B cell (primary cell): ENCODE measurements around the gene OR52B2. TPM values are rescaled to one million over a fixed set of nuclear protein-coding genes. Genes with fewer than 3 reads are reported as not detected.

ENCODE experiments used
- ATAC-seq: fragments of 200-7000 bp; cut with Tn5 transposase; one replicate; pipeline ENCODE4 v1.10.0; 2021; ENCODE audit warnings: low read depth, mild to moderate bottlenecking, moderate number of reproducible peaks, moderate library complexity
- CTCF ChIA-PET: fragments of 350-600 bp; sonication (Branson Sonifier 250); formaldehyde crosslinking; loops from one replicate; lab custom pipeline; 2021; ENCODE audit warnings: antibody characterized with exemption, inconsistent platforms; lab: Charles Lee
- POLR2A ChIA-PET: fragments of 350-600 bp; sonication (Branson Sonifier 250); formaldehyde crosslinking; loops from one replicate; lab custom pipeline; 2021; ENCODE audit warnings: antibody characterized with exemption; lab: Charles Lee
- DNase-seq: peaks from one replicate; pipeline ENCODE4 v3.0.0; 2013
- H2AFZ ChIP-seq: 2 replicates; pipeline ENCODE4 v1.6.1; 2012; ENCODE audit warnings: mild to moderate bottlenecking, low read depth, low read length; ENCODE audit not compliant: insufficient read depth, poor library complexity, severe bottlenecking
- H3K27ac ChIP-seq, 2 donors: 1 replicate in 1 of 2; 2 replicates in 1 of 2; pipeline ENCODE4 v1.5.1; 2012 to 2013; ENCODE audit warnings: low read length in 2 of 2, mild to moderate bottlenecking in 2 of 2, moderate library complexity in 1 of 2
- H3K27me3 ChIP-seq, 4 experiments: fragments of 200-600 bp in 1 of 4; sonication (generic) in 1 of 4; replicated peaks in 1 of 4; 1 replicate in 2 of 4; 2 replicates in 2 of 4; pipeline versions ENCODE4 v1.6.1 to v1.7.0; 2013 to 2016; ENCODE audit warnings: low read length in 3 of 4, mild to moderate bottlenecking in 2 of 4, mixed read lengths in 1 of 4, moderate library complexity in 1 of 4; ENCODE audit not compliant: insufficient read depth in 4 of 4, control insufficient read depth in 3 of 4; ENCODE audit errors: control extremely low read depth in 1 of 4
- H3K36me3 ChIP-seq, 2 experiments: replicated peaks in 1 of 2; 1 replicate in 1 of 2; 2 replicates in 1 of 2; pipeline versions ENCODE4 v1.6.1 to v1.7.1; 2013; ENCODE audit warnings: low read length in 1 of 2; ENCODE audit not compliant: insufficient read depth in 2 of 2, control insufficient read depth in 1 of 2; ENCODE audit errors: control extremely low read depth in 1 of 2, extremely low read depth in 1 of 2
- H3K4me1 ChIP-seq, 2 donors: fragments of 200-600 bp in 1 of 2; sonication (generic) in 1 of 2; 1 replicate in 1 of 2; 2 replicates in 1 of 2; pipeline versions ENCODE4 v1.5.1 to v1.6.1; 2013 to 2017; ENCODE audit warnings: low read length in 2 of 2; ENCODE audit not compliant: control insufficient read depth in 2 of 2, insufficient read depth in 2 of 2
- H3K4me2 ChIP-seq: replicated peaks from 2 replicates; pipeline ENCODE3; 2012; ENCODE audit warnings: mild to moderate bottlenecking, low read depth, low read length; ENCODE audit not compliant: poor library complexity, severe bottlenecking
- H3K4me3 ChIP-seq, 5 experiments: fragments of 200-600 bp in 1 of 5; sonication (generic) in 1 of 5; 1 replicate in 3 of 5; 2 replicates in 2 of 5; pipeline versions ENCODE4 v1.5.1 to v1.7.0; 2011 to 2016; ENCODE audit warnings: low read length in 4 of 5, mild to moderate bottlenecking in 4 of 5, low read depth in 2 of 5, control low read depth in 1 of 5, moderate library complexity in 1 of 5; ENCODE audit not compliant: insufficient read depth in 1 of 5; ENCODE audit errors: control extremely low read depth in 1 of 5, extremely low read depth in 1 of 5
- H3K79me2 ChIP-seq: fragments of 200-600 bp; sonication (generic); one replicate; pipeline ENCODE4 v1.6.0; 2016; ENCODE audit warnings: low read length; ENCODE audit not compliant: control insufficient read depth, insufficient read depth
- H3K9ac ChIP-seq: fragments of 200-600 bp; sonication (generic); 2 replicates; pipeline ENCODE4 v1.6.1; 2017; ENCODE audit warnings: mild to moderate bottlenecking, low read length, moderate library complexity
- H3K9me3 ChIP-seq, 3 donors: one replicate each; pipeline versions ENCODE4 v1.6.1 to v1.7.1; 2013; ENCODE audit warnings: low read length in 2 of 3; ENCODE audit not compliant: control insufficient read depth in 2 of 3, insufficient read depth in 1 of 3; ENCODE audit errors: control extremely low read depth in 1 of 3
- H4K20me1 ChIP-seq: 2 replicates; pipeline ENCODE4 v1.6.0; 2012; ENCODE audit warnings: mild to moderate bottlenecking, low read length; ENCODE audit not compliant: insufficient read depth, control insufficient read depth, poor library complexity, severe bottlenecking
- H3K27ac Mint-ChIP-seq: one replicate; pipeline ENCODE4 v1.8.0; 2021; ENCODE audit warnings: mixed read lengths
- H3K27me3 Mint-ChIP-seq: one replicate; pipeline ENCODE4 v1.8.0; 2021; ENCODE audit warnings: mixed read lengths
- H3K4me1 Mint-ChIP-seq: one replicate; pipeline ENCODE4 v1.8.0; 2021; ENCODE audit warnings: mixed read lengths
- H3K4me3 Mint-ChIP-seq: one replicate; pipeline ENCODE4 v1.8.0; 2021; ENCODE audit warnings: mixed read lengths
- H3K9me3 Mint-ChIP-seq: one replicate; pipeline ENCODE4 v1.8.0; 2022; ENCODE audit warnings: mixed read lengths; ENCODE audit not compliant: insufficient read depth
- CTCF ChIP-seq: fragments of 200-600 bp; IDR thresholded peaks from one replicate; pipeline ENCODE4 v1.8.0; 2022; ENCODE audit warnings: antibody characterized with exemption, mild to moderate bottlenecking
- EZH2 ChIP-seq: IDR thresholded peaks from 2 replicates; pipeline ENCODE4 v1.6.1; 2012; ENCODE audit warnings: borderline replicate concordance, low read depth, mild to moderate bottlenecking, moderate library complexity, low read length; ENCODE audit not compliant: insufficient read depth, poor library complexity, severe bottlenecking
- WGBS: methylation state at CpG from one replicate; pipeline ENCODE4 v1.1.5; 2013; ENCODE audit warnings: missing lambda C conversion rate; ENCODE audit not compliant: insufficient coverage; 5-methylcytosine and 5-hydroxymethylcytosine counted together
- intact Hi-C: fragments of 100-400 bp; cut with micrococcal nuclease; formaldehyde crosslinking; loops from one replicate; pipeline ENCODE4 v1.10.0; 2022
- polyA plus RNA-seq: library from polyadenylated mRNA; depleted of rRNA; stranded (reverse); fragments of >200 nt; gene quantifications from 2 replicates; pipeline ENCODE4 v1.2.3, GENCODE V29; 2012
- total RNA-seq, 2 donors: library from RNA; stranded (reverse); fragments of 120-200 nt in 1 of 2; gene quantifications; 1 replicate in 1 of 2; 2 replicates in 1 of 2; pipeline versions ENCODE4 v1.2.3 to v1.2.4, GENCODE V29; 2013 to 2022

Gene OR52B2
- total and polyA plus RNA-seq, 2 donors (not counting 1 experiment from before 2014, with no cell fraction given), result not detected

GRCh38 chr11:6129011-6129410 is 41.1 kb downstream of the OR52B2 start:
- Histone ChIP-seq H2AFZ (no peak overlapping the region), H3K27me3 (peaks cover 0 to under 1% (median 0%) of the 10 kb centered on the region in 4 experiments), H3K9ac (no peak overlapping the region), H3K9me3 (no peaks in the 10 kb centered on the region), H3K4me1 (no peaks in the 10 kb centered on the region), H3K4me3 (no peak overlapping the region), H3K4me2 (no peak overlapping the region), H3K79me2 (no peaks in the 10 kb centered on the region), H4K20me1 (no peaks in the 10 kb centered on the region), H3K36me3 (no peaks in the 10 kb centered on the region), H3K27ac (no peak overlapping the region)
- Mint-ChIP-seq H3K27me3 (peaks cover 11% of the 10 kb centered on the region), H3K4me3 (no peak overlapping the region), H3K27ac (no peak overlapping the region), H3K9me3 (no peaks in the 10 kb centered on the region), H3K4me1 (no peaks in the 10 kb centered on the region)
- TF ChIP-seq EZH2 (no peak), CTCF (no peak)
- ChIA-PET POLR2A (no interaction called here), CTCF (no interaction called here)
- 89% methylated on average over 1 of the region's 1 CpG for WGBS
- intact Hi-C loops, result no loop called here
- ATAC-seq (no peak), DNase-seq (no peak)

- Histone ChIP-seq H2AFZ (no peak overlapping the region), H3K27me3 (no peaks in the 10 kb centered on the region), H3K9me3 (no peaks in the 10 kb centered on the region), H3K79me2 (no peaks in the 10 kb centered on the region), H3K27ac (no peak overlapping the region), H4K20me1 (no peaks in the 10 kb centered on the region), H3K4me3 (no peak overlapping the region), H3K4me2 (no peak overlapping the region), H3K36me3 (no peaks in the 10 kb centered on the region), H3K9ac (no peak overlapping the region), H3K4me1 (no peaks in the 10 kb centered on the region)
- Mint-ChIP-seq H3K4me3 (no peak overlapping the region), H3K9me3 (no peaks in the 10 kb centered on the region), H3K27ac (no peak overlapping the region), H3K4me1 (no peaks in the 10 kb centered on the region), H3K27me3 (peaks cover 11% of the 10 kb centered on the region)
- CTCF ChIA-PET, result no interaction called here
- 83% methylated on average over 1 of the region's 4 CpGs for WGBS
- ATAC-seq (no peak), DNase-seq (no peak)
- POLR2A ChIA-PET, result no interaction called here
- TF ChIP-seq EZH2 (no peak), CTCF (no peak)
- intact Hi-C loops, result no loop called here
Measured at GRCh38 chr11:6127881-6128280, 42.2 kb downstream of the OR52B2 start.
